ENCODE results near the gene SMOC1. TPM values are rescaled to one million over a fixed set of nuclear protein-coding genes. Genes with fewer than 3 reads are reported as not detected.

Gene SMOC1, protein sequence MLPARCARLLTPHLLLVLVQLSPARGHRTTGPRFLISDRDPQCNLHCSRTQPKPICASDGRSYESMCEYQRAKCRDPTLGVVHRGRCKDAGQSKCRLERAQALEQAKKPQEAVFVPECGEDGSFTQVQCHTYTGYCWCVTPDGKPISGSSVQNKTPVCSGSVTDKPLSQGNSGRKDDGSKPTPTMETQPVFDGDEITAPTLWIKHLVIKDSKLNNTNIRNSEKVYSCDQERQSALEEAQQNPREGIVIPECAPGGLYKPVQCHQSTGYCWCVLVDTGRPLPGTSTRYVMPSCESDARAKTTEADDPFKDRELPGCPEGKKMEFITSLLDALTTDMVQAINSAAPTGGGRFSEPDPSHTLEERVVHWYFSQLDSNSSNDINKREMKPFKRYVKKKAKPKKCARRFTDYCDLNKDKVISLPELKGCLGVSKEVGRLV
- total RNA-seq: 23.3 TPM

DNA sequence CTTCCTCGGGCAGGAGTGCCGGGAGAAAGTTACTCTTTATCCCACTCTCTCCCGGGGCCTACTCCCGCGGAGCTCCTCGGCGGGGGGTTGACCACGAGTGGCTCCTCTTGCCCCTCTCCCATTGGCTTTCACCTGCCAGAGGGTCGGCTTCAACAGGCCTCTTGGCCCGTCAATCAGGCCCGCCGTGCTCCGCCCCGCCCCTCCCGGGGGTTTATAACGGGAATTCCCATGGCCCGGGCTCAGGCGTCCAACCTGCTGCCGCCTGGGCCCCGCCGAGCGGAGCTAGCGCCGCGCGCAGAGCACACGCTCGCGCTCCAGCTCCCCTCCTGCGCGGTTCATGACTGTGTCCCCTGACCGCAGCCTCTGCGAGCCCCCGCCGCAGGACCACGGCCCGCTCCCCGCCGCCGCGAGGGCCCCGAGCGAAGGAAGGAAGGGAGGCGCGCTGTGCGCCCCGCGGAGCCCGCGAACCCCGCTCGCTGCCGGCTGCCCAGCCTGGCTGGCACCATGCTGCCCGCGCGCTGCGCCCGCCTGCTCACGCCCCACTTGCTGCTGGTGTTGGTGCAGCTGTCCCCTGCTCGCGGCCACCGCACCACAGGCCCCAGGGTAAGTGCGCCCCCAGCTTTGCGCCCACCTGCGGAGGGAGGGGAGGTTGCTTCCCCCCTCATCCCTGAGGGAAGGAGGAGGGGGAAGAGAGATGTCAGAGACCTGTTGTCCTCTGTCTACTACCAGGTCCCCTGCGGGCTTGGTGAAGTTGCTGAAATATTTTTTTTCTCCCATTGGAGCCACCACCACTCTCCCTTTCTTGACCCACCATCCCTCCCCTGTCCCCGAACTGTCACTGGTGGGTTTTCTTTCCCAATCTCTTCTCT is at the start of gene SMOC1:
TSS of gene SMOC1 (plus strand) at position 242 of the 869 bp plus-strand sequence. CDS start at position 505, 263 bp downstream.
- peak; percentile 82 for DNase-seq (ENCODE audit: low spot score)

DNA sequence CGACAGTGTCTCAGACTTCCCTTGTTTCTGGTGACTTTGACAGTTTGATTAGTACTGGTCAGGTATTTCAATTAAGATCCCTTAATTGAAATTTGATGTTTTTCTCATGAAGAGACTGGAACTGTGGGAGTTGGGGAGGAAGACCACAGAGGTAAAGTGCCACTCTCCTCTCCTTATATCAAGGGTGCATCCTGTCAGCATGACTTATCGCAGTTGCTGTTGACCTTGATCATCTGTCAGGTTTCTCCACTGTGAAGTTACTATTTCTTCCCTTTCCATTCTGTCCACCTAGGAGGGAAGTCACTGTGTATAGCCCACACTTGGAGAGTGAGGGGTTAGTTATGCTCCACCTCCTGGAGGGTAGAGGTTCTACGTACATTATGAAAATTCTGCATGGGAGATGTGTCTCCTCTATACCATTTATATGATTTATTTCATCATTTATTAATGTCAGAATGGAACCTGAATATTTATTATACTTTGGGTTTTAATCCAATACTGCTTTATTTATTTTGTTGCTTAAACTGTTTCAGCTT is 40.3 kb upstream of the SMOC1 start:
- no peak for DNase-seq (ENCODE audit: low spot score)

DNA sequence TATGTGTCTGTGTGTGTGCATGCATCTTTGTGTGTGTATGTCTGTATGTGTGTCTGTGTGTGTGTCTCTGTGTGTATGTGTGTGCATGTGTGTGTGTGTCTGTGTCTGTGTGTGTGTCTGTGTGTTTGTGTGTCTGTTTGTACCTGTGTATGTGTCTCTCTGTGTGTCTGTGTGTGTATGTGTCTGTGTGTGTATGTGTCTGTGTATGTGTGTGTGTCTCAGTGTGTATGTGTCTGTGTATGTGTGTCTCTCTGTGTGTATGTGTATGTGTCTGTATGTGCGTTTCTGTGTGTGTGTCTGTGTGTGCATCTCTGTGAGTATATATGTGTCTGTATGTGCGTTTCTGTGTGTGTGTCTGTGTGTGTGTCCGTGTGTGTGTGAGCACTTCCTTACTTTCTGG is 39.6 kb upstream of the SMOC1 start:
- no peak for DNase-seq (ENCODE audit: low spot score)

DNA sequence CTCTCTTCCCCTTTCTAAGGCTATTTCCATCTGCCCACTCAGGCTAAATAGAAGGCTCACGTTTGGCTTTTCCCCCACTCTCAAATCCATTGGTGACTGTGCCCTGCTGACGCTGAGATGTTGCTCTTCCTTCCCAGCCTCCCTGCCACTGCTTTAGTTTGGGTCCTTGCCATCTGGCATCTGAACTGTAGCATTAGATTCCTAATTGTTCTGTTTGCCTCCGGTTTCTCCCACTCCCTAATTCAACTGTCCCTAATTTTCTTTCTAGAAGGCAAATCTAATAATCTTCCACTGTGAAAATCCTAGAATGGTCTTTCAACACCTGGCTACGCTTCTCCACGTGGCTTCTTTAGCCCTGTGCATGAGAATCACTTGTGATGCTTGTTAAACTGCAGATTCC is 37.6 kb upstream of the SMOC1 start:
- DNase-seq (ENCODE audit: low spot score): no peak

DNA sequence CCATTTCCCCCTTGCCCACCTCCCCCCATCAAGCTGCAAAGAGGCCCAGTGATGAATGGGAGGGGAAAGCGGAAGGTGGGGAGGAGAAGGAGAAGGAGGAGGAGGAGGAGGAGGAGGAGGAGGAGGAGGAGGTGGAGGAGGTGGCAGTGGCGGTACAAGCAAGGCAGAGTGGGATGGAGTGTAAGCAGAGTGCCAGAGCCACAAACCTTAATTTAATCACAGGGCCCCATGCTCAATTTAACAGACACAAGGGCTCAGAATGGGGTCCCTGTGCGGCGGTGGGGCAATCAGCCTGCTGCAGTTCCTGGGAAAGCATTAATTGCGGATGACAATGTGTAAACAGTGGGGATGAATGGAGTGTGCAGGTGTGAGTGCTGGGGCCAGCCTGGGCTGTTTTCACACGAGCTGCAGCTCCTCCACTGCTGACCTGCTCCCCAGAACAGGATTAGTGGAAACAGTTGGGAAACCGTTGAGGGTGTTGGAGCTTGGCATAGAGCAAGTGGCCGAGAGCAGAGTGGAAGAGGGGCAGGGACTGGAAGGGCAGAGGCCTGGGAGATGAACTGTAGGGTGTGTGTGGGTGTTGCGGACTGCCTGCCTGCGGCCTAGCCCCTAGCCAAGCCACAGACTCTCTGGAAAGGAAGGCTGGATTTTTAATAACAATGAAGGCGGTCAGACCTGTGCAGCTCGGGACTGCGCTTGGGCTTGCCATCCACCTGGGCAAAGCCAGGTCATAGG is 36.4 kb upstream of the SMOC1 start:
- DNase-seq (ENCODE audit: low spot score): no peak

DNA sequence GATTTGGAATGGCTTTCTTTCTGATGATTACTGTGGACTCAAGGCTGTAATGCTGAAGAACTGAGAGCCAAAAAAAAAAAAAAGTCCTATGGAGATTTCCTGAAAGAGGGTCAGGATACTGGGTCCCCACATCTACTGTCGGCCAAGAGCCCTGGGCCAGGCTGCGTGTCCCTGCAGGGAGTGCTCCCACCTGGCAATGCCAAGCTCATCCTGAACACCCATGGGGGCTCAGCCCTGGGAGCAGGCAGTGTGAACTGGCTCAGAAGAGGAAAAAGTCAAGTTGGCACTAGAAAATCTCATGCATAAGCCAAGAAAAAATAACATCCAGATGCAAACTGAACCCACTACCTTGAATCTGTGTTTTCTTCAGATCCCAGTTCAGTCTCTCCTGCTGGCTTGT is 35.0 kb upstream of the SMOC1 start:
- no peak for DNase-seq (ENCODE audit: low spot score)

DNA sequence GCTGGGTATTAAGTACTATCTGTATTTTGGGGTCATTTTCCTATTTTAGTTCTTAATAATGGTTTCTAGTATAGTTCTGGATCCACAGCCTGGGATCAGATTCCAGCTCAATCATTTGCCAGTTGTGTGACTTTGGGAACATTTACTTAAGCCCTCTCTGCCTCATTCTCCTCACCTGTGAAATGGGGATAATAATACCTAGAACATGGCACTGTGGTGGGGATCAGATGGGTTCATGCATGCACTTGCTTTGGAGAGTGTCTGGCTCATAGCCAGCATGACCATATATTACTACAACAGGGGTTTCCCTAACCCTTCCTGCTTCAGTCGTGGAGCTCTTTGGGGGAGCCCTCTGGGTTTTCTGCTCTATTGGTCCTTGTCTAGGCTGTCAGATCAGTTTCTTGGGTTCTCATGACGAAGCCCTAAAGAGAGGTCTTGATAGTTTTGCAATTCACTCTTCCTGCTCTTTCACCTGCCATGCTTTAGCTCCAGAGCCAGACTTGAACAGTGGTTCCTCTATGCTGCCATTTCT is 34.1 kb upstream of the SMOC1 start:
- no peak for DNase-seq (ENCODE audit: low spot score)

DNA sequence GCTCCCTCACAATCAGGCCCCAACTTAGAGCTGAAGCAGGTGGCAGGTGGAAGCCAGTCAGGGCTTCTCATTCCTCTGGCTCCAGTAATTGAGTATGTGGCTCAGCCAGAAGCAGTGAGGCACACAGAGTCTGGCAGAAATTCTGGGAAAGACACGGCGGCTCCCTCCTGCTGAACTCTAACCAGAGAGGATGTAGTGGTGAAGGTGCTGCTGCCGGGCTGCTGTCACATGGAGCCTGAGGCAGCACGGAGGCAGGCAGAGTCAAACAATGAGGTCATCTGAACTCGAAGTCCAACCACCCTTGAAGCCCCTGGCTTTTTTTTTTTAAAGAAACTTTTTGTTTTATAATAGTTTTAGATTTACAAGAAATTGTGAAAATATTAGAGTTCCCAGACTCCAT is 33.4 kb upstream of the SMOC1 start:
- DNase-seq (ENCODE audit: low spot score): no peak

DNA sequence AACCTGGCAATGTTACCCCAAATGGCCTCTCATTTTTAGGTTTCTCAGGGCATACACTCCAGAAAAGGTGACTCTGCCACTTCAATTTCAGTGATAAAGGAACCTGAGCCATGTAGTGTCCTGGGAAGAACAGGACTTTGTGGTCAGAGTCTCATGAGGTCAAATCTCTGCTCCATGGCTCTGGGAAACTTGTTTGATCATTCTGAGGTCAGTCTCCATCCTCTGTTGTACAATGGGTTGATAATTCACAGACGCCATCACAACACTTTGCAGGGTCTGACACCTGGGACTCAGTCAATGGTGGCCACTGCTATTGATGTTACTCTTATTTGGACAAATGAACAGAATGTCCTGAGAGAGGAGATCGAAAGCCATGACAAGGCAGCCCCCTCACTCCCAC is 31.1 kb upstream of the SMOC1 start:
- DNase-seq (ENCODE audit: low spot score): no peak

DNA sequence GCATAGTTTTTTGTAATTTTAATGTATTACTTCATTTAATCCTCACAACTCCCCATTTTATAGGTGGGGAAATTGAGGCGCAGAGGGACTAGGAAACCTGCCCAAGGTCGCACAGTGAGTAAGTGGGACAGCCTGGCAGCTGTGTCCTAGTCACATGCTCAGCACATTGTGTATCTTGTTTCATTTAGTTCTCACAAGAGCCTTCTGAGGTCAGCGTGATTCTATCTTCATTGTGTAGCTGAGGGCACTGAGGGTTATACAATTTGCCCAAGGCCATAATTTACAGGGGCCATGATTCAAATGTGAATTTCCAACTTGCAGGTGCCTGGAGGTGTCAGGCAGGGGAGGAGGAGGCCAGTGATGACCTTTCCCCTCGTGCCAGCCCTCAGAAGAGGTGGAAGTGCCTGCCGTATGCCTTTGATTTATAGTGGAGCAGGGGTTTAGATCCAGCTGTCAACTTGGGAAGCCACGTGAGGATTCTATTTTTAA is 30.3 kb upstream of the SMOC1 start:
- no peak for DNase-seq (ENCODE audit: low spot score)

DNA sequence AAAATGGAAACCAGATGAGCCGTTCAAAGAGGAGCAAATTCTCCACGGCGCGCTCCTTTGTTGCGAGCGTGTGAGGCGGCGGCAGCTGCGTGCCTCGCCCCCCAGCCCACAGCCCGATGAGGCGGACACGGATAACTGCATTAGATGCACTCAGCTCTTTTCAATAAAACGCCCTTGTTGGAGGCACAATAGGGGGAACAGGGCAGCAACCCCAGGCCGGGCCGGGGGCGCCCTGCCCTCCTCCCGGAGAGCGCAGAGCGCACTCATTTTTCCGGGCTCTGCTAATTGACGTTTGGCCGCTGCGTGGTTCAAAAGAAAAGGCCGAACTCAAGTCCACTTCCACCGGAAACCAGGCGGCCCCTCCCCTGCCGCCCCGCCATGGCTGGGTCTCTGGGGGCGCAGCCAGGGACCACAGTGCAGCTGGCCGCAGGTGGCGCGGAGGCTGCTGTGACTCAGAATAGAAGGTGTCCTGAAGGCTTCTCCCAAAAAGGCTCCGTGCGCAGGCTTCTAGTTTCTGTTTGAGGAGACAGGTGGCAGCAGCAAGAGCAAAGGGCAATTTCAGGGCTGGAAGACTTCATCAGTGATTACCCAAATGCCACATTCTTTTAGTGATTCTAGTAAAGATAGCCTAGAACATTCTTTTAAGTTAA is 29.0 kb upstream of the SMOC1 start:
- no peak for DNase-seq (ENCODE audit: low spot score)

DNA sequence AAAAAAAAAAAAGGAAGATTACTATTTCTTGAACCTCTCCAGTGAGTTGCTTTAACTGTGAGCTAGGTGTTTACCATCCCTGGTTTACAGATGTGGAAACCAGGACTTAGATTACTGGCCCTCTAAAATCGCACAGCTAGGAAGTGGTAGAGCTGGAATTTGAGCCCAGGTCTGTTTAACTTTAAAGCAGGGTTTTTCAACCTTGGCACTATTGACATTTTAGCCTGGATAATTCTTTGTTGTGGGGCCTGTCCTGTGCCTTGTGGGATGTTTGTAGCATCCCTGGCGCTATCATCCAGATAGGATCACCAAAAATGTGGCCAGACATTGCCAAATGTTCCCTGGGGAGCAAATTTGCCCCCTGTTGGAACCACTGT is 28.5 kb upstream of the SMOC1 start:
- no peak for DNase-seq (ENCODE audit: low spot score)

DNA sequence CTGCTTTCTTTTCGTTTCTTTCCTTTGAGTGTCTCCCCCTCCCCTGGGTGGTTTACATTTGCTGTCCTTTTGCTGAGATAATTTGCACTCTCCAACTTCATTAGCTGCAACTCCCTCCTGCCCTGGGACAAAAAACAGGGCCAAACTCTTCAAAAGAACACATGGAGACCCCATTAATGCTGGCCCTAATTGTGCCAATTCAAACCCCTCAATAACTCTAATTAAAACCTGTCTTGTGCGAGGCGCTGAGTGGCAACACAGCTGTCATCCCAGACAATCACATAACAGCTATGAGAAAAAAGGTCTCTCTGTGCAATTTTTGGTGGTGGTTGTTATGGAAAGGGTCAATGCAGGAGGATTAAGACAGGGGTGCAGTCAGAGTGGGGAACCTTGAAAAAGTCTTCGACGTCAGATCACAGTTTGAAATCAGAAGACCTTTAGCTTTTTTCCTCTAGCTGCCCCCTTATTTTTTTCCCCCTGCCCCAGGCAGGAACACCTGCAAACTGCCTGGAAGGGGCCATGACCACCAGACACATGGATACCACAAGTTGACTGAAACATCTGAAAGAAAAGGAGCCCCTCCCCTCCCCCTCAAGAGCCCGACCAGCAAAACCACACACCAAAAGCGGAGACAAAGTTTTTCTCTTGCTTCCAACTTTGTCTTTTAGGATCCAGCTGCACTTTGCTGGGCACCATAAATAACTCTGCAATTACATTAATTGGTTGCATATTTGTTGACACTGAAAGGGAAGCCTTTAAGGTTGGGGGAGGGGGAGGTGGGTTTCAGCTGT is 26.5 kb upstream of the SMOC1 start:
- no peak for DNase-seq (ENCODE audit: low spot score)

DNA sequence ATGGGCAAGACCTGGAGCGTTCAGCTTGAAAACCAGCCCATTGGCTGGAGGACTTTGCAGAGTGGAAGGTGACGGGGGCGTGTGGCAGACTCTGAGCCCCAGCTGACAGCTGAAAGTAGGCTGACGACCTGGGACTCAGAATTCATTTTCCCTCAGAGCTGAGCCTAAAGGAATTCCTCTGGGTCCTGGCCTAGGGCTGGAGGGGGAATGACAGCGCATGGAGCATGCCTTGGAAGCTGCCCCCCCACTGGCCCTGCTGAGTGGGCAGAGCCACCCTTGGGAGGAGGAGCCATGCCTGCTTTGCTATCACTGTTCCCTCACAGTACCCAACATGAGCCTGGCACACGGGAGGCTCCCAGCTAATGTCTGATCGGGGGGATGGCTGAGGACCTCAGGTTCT is 25.4 kb upstream of the SMOC1 start:
- no peak for DNase-seq (ENCODE audit: low spot score)

DNA sequence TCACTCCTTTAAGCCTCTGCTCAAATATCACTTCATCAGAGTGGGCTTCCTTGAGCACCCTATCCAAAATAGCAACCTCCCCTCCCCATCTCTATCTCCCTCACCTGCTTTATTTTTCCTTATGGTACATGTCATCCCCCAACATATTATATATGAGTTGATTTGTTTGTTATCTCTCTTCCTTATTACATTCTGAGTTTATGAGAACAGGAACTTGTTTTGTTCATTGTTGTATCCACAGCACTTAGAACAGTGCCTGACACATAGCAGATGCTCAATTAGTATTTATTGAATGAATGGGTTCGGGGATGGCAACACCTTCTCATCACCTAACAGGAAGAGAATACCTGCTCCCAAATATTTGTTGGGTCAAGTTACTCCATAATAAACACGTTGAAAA is 24.6 kb upstream of the SMOC1 start:
- no peak for DNase-seq (ENCODE audit: low spot score)

DNA sequence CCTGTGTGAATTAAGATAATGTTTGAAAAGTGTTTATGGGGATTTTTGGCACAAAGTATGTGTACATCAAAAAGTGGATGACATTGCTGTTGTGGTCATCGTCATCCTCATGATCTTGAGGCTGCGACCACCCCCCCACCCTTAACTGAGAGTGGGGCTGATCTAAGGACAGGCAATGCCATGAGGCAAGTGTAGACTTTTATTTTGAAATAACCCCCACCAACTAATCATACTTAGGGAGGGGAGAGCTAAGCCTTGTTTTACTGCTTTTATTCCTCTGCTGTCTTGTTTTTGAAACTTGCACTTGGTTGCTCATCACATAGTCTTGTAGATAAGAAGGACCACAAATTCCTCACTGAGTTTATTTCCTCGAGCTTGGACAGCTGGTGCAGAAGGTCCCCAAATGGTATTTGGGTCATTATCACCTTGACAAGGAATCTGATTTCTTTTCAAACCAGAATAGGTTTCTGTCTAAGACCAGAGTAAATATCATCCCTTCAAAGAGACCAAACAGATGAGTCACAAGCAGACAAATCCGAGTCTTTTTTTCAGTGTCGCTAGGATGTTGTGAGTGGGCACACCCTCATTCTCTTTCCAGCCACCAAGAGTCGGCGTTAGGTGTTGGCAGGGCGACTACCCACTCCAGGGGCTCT is 23.9 kb upstream of the SMOC1 start:
- DNase-seq (ENCODE audit: low spot score): no peak

DNA sequence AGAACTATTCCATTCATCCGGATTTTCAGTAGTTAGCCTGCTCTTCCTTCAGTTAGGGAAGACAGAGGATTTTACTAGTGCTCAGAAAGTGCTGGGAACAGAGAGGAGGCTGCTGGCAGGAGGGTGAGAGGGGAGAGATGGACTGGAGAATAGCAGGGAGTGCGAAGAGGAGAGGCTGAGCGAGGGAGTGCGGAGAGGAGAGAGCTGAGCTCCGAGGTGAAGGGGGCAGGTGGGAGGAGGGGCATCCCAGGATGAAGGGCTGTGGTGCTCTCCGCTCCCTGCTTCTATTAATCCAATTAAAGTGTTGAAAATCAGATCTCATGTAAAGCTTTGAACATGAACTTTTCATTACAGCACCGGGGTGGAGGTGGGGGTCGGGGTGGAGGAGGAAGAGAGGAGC is 20.4 kb upstream of the SMOC1 start:
- no peak for DNase-seq (ENCODE audit: low spot score)

DNA sequence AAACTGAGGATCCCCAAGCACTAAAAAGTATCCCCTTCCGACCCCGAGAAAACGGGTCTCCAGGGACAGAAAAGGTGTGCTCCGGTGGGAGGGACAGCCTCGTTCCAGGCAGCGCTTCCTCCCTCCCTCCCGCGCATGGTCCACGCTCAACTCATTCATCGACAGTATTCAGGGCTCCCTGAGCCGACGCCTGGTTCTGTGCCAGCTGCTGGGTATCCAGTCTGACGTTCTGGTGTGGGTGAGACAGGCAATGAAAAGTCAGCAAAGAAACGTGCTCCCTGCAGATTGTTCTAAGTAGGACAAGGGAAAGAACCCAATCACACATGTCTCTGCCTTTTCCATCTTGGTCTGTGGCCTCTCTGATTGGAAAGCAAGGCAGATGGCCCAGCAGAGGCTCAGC is 19.6 kb upstream of the SMOC1 start:
- DNase-seq (ENCODE audit: low spot score): no peak

DNA sequence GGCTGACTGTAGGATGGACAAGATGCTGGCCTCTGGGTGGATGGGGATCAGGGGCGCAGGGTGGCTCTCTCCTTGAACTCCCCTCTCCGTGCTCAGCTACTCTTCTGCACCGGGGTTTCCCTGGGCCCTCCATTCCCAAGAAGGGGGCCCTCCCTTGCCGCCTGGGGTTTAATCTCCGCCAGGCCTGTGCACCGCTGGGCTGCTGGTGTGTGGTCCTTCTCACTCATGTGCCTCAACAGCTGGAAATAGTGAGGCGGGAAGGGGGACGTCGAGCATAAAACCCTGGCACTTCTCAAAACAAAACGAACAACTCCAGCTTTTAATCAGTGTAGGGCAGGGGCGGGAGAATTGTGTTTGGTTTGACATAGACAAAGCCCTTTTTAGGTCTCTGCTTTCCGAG is 19.0 kb upstream of the SMOC1 start:
- no peak for DNase-seq (ENCODE audit: low spot score)
